Trophoblast cell (in vitro differentiated cells and primary cell): ENCODE data around the gene TOPORS.

Experiments used
- DNase-seq, 2 donors: peaks; one replicate each; pipeline ENCODE4 v3.0.0-alpha.2; 2016
- H2AFZ ChIP-seq: 2 replicates; pipeline ENCODE4 v1.6.1; 2013; ENCODE audit warnings: low read length, moderate library complexity, mild to moderate bottlenecking; ENCODE audit not compliant: insufficient read depth, poor library complexity
- H2AK5ac ChIP-seq: 2 replicates; pipeline ENCODE4 v1.6.1; 2013; ENCODE audit warnings: mild to moderate bottlenecking, low read length
- H2BK120ac ChIP-seq: 2 replicates; pipeline ENCODE4 v1.6.1; 2013; ENCODE audit warnings: low read length, mild to moderate bottlenecking, moderate library complexity; ENCODE audit not compliant: insufficient read depth, poor library complexity
- H2BK12ac ChIP-seq: 2 replicates; pipeline ENCODE4 v1.6.1; 2013; ENCODE audit warnings: mild to moderate bottlenecking, low read length, moderate library complexity
- H2BK5ac ChIP-seq: 2 replicates; pipeline ENCODE4 v1.6.1; 2013; ENCODE audit warnings: low read length, low read depth, moderate library complexity, mild to moderate bottlenecking; ENCODE audit not compliant: poor library complexity
- H3K14ac ChIP-seq: 2 replicates; pipeline ENCODE4 v1.6.1; 2013; ENCODE audit warnings: mild to moderate bottlenecking, low read length
- H3K18ac ChIP-seq: 2 replicates; pipeline ENCODE4 v1.6.1; 2013; ENCODE audit warnings: mild to moderate bottlenecking, low read length
- H3K23ac ChIP-seq: 2 replicates; pipeline ENCODE4 v1.6.1; 2013; ENCODE audit warnings: low read length
- H3K27ac ChIP-seq: 2 replicates; pipeline ENCODE4 v1.5.1; 2013; ENCODE audit warnings: low read depth, mild to moderate bottlenecking, inconsistent platforms, low read length, moderate library complexity
- H3K27me3 ChIP-seq: 2 replicates; pipeline ENCODE4 v1.6.1; 2013; ENCODE audit warnings: inconsistent platforms, mild to moderate bottlenecking, low read length, moderate library complexity; ENCODE audit not compliant: insufficient read depth
- H3K36me3 ChIP-seq, 2 experiments: 1 replicate in 1 of 2; 2 replicates in 1 of 2; pipeline ENCODE4 v1.6.1; 2013; ENCODE audit warnings: low read length in 2 of 2, mild to moderate bottlenecking in 2 of 2, moderate library complexity in 1 of 2; ENCODE audit not compliant: insufficient read depth in 2 of 2, control insufficient read depth in 1 of 2
- H3K4ac ChIP-seq: 2 replicates; pipeline ENCODE4 v1.6.1; 2013; ENCODE audit warnings: low read depth, mild to moderate bottlenecking, low read length, moderate library complexity
- H3K4me1 ChIP-seq, 2 experiments: 1 replicate in 1 of 2; 2 replicates in 1 of 2; pipeline ENCODE4 v1.6.1; 2013; ENCODE audit warnings: low read length in 2 of 2, mild to moderate bottlenecking in 2 of 2, moderate library complexity in 1 of 2; ENCODE audit not compliant: insufficient read depth in 2 of 2, control insufficient read depth in 1 of 2
- H3K4me2 ChIP-seq: 2 replicates; pipeline ENCODE4 v1.6.1; 2013; ENCODE audit warnings: inconsistent platforms, mild to moderate bottlenecking, low read length, moderate library complexity
- H3K4me3 ChIP-seq: 2 replicates; pipeline ENCODE4 v1.5.1; 2013; ENCODE audit warnings: mild to moderate bottlenecking, low read depth, low read length, inconsistent platforms
- H3K79me1 ChIP-seq: one replicate; pipeline ENCODE4 v1.6.1; 2013; ENCODE audit warnings: low read length
- H3K79me2 ChIP-seq: 2 replicates; pipeline ENCODE4 v1.6.1; 2013; ENCODE audit warnings: low read length, mild to moderate bottlenecking; ENCODE audit not compliant: control insufficient read depth, insufficient read depth, poor library complexity
- H3K9ac ChIP-seq: 2 replicates; pipeline ENCODE4 v1.6.1; 2013; ENCODE audit warnings: mild to moderate bottlenecking, low read length
- H3K9me3 ChIP-seq: 2 replicates; pipeline ENCODE4 v1.6.1; 2013; ENCODE audit warnings: low read depth, mild to moderate bottlenecking, control low read depth, inconsistent platforms, low read length; ENCODE audit not compliant: insufficient read depth
- H4K12ac ChIP-seq: 2 replicates; pipeline ENCODE4 v1.6.1; 2013; ENCODE audit warnings: low read depth, mild to moderate bottlenecking, low read length, moderate library complexity
- H4K8ac ChIP-seq: 2 replicates; pipeline ENCODE4 v1.6.1; 2013; ENCODE audit warnings: low read depth, mild to moderate bottlenecking, low read length, moderate library complexity
- H4K91ac ChIP-seq: one replicate; pipeline ENCODE4 v1.6.1; 2013; ENCODE audit warnings: low read depth, mild to moderate bottlenecking, low read length, moderate library complexity
- WGBS: extraction: QIAGEN DNeasy Blood & Tissue Kit; methylation state at CpG from one replicate; pipeline ENCODE4 v1.1.7; 2013; ENCODE audit warnings: missing lambda C conversion rate; ENCODE audit not compliant: insufficient read length, insufficient coverage; ENCODE audit errors: extremely low coverage; 5-methylcytosine and 5-hydroxymethylcytosine counted together

The TOPORS gene

GRCh38 chr9:32497921-32498320 lies 54.5 kb downstream of the TOPORS start:
- no peaks in the 10 kb centered on the region for H3K27me3 ChIP-seq
- no peak overlapping the region for H3K9ac ChIP-seq
- H3K79me1 ChIP-seq = no peaks in the 10 kb centered on the region
- no peak for DNase-seq
- H3K4me2 ChIP-seq = no peak overlapping the region
- H2AK5ac ChIP-seq = no peak overlapping the region
- no peak overlapping the region for H3K14ac ChIP-seq
- no peak overlapping the region for H3K4me3 ChIP-seq
- no peak overlapping the region for H3K4ac ChIP-seq
- H2BK5ac ChIP-seq = no peak overlapping the region
- no peak overlapping the region for H3K27ac ChIP-seq
- no peak overlapping the region for H4K8ac ChIP-seq
- H3K4me1 ChIP-seq = no peaks in the 10 kb centered on the region
- H2BK12ac ChIP-seq = no peak overlapping the region
- no peak overlapping the region for H3K18ac ChIP-seq
- H3K23ac ChIP-seq = no peak overlapping the region
- no peaks in the 10 kb centered on the region for H3K79me2 ChIP-seq
- H4K91ac ChIP-seq = no peak overlapping the region
- H2AFZ ChIP-seq = no peak overlapping the region
- no peak overlapping the region for H4K12ac ChIP-seq
- H2BK120ac ChIP-seq = no peak overlapping the region
- H3K9me3 ChIP-seq = no peaks in the 10 kb centered on the region
- peaks cover 0 to 2% of the 10 kb centered on the region in 2 experiments for H3K36me3 ChIP-seq

- H3K23ac ChIP-seq = no peak overlapping the region
- H3K79me1 ChIP-seq = no peaks in the 10 kb centered on the region
- no peak overlapping the region for H2BK5ac ChIP-seq
- no peak overlapping the region for H3K27ac ChIP-seq
- no peak overlapping the region for H3K18ac ChIP-seq
- H2AFZ ChIP-seq = no peak overlapping the region
- no peak overlapping the region for H4K12ac ChIP-seq
- H3K79me2 ChIP-seq = no peaks in the 10 kb centered on the region
- no CpG with 5 or more reads among the region's 3 CpGs for WGBS
- H4K8ac ChIP-seq = no peak overlapping the region
- H4K91ac ChIP-seq = no peak overlapping the region
- H2BK120ac ChIP-seq = no peak overlapping the region
- DNase-seq = no peak
- H2BK12ac ChIP-seq = no peak overlapping the region
- no peak overlapping the region for H3K4me3 ChIP-seq
- no peak overlapping the region for H2AK5ac ChIP-seq
- no peaks in the 10 kb centered on the region for H3K4me1 ChIP-seq
- no peak overlapping the region for H3K4ac ChIP-seq
- H3K14ac ChIP-seq = no peak overlapping the region
- peaks cover 0 to 2% of the 10 kb centered on the region in 2 experiments for H3K36me3 ChIP-seq
- H3K27me3 ChIP-seq = no peaks in the 10 kb centered on the region
- H3K4me2 ChIP-seq = no peak overlapping the region
- no peak overlapping the region for H3K9ac ChIP-seq
- H3K9me3 ChIP-seq = no peaks in the 10 kb centered on the region
Measured at GRCh38 chr9:32490601-32491000, 61.8 kb downstream of the TOPORS start.
